Upper lobe of left lung (tissue), 4 donors: ENCODE measurements around the gene SIVA1.

Source experiments
- POLR2A ChIP-seq, 4 donors: fragments of 450-650 bp; IDR thresholded peaks; one replicate each; pipeline ENCODE4 v1.5.1; 2016 to 2017; ENCODE audit warnings: antibody characterized with exemption in 4 of 4, mild to moderate bottlenecking in 2 of 4
- TF ChIP-seq, protein P1 (sequence below), 6 experiments: fragments of 450-650 bp in 4 of 6; fragments of 200-600 bp in 2 of 6; sonication (generic) in 2 of 6; IDR thresholded peaks; one replicate each; pipeline ENCODE4 v1.5.1; 2016 to 2019; ENCODE audit warnings: antibody characterized with exemption in 6 of 6

DNA sequence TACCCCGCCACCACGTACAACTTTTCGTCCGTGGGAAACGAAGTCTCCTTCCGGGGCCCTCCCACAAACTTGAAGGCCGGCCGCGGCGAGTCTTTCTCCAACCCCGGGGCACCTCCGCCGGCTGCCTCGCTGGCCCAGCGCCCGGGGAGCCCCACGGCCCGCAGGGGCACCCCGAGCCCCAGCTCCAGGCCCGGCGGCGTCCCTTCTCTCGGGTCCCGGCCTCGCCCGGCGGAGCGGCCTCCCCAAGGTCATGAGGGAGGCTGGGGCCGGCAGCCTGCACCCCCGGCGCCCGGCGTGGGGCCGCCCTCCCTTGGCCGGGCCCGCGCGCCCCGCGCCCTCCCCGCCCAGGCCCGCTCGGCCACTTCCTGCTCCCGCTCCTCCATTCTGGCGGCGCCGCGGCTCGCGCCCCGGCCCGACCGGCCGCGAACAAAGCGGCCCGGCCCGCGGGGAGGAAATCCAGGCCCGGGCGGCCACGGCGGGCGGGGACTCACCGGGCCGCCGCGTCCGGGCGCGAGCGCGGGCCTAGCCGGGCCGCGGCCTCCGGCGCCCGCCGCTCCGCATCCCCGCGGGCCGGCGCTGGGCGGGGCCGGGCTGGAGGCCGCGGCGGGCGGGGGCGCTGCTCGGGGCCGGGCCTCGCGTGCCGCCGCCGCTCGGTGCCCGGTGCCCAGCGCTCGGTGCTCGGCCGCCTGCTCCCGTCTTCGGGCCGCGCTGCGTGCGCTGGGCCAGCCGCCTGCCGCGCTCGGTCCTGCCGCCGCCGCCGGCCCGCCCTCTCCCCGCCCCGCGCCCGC, 42.2 kb downstream of the SIVA1 start, which contains the start of gene AKT1:
- TF ChIP-seq, protein P1, sequence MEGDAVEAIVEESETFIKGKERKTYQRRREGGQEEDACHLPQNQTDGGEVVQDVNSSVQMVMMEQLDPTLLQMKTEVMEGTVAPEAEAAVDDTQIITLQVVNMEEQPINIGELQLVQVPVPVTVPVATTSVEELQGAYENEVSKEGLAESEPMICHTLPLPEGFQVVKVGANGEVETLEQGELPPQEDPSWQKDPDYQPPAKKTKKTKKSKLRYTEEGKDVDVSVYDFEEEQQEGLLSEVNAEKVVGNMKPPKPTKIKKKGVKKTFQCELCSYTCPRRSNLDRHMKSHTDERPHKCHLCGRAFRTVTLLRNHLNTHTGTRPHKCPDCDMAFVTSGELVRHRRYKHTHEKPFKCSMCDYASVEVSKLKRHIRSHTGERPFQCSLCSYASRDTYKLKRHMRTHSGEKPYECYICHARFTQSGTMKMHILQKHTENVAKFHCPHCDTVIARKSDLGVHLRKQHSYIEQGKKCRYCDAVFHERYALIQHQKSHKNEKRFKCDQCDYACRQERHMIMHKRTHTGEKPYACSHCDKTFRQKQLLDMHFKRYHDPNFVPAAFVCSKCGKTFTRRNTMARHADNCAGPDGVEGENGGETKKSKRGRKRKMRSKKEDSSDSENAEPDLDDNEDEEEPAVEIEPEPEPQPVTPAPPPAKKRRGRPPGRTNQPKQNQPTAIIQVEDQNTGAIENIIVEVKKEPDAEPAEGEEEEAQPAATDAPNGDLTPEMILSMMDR (IDR thresholded peaks at IDR 0.05): no peak
- TF ChIP-seq POLR2A (IDR thresholded peaks at IDR 0.05): no peak
